CD14-positive monocyte (primary cell): Measurements from ENCODE around the gene ITGA5. TPM values are rescaled to one million over a fixed set of nuclear protein-coding genes. Genes with fewer than 3 reads are reported as not detected.

Experiments
- DNase-seq, 3 donors: peaks; one replicate each; pipeline ENCODE4 v3.0.0-alpha.2; 2011 to 2022
- H2AFZ ChIP-seq: 2 replicates; pipeline ENCODE4 v1.6.0; 2012; ENCODE audit warnings: mild to moderate bottlenecking, low read depth, low read length, inconsistent platforms; ENCODE audit not compliant: insufficient read depth, poor library complexity, severe bottlenecking
- H3K27ac ChIP-seq, 2 donors: 1 replicate in 1 of 2; 2 replicates in 1 of 2; pipeline ENCODE4 v1.5.1; 2012 to 2013; ENCODE audit warnings: low read length in 2 of 2, control low read depth in 1 of 2, inconsistent platforms in 1 of 2, low read depth in 1 of 2, mild to moderate bottlenecking in 1 of 2
- H3K27me3 ChIP-seq, 2 donors: one replicate each; pipeline versions ENCODE4 v1.6.0 to v1.6.1; 2011 to 2013; ENCODE audit warnings: low read length in 2 of 2; ENCODE audit not compliant: control insufficient read depth in 2 of 2, insufficient read depth in 2 of 2
- H3K36me3 ChIP-seq, 2 donors: replicated peaks in 1 of 2; 1 replicate in 1 of 2; 2 replicates in 1 of 2; pipeline versions ENCODE4 v1.5.1 to v1.6.1; 2012 to 2013; ENCODE audit warnings: low read length in 2 of 2, control low read depth in 1 of 2, inconsistent platforms in 1 of 2, mild to moderate bottlenecking in 1 of 2; ENCODE audit not compliant: insufficient read depth in 2 of 2, control insufficient read depth in 1 of 2
- H3K4me1 ChIP-seq, 2 donors: 1 replicate in 1 of 2; 2 replicates in 1 of 2; pipeline versions ENCODE4 v1.5.1 to v1.6.1; 2012 to 2013; ENCODE audit warnings: low read length in 2 of 2, control low read depth in 1 of 2, inconsistent platforms in 1 of 2, mild to moderate bottlenecking in 1 of 2, moderate library complexity in 1 of 2; ENCODE audit not compliant: insufficient read depth in 2 of 2, control insufficient read depth in 1 of 2
- H3K4me2 ChIP-seq: replicated peaks from 2 replicates; pipeline ENCODE3; 2012; ENCODE audit warnings: low read length, moderate library complexity, mild to moderate bottlenecking; ENCODE audit not compliant: poor library complexity, severe bottlenecking; ENCODE audit errors: extremely low read depth
- H3K4me3 ChIP-seq, 3 experiments: fragments of 200-600 bp in 1 of 3; sonication (generic) in 1 of 3; replicated peaks in 1 of 3; 1 replicate in 2 of 3; 2 replicates in 1 of 3; pipeline ENCODE4 v1.5.1; 2011 to 2013; ENCODE audit warnings: low read length in 3 of 3, mild to moderate bottlenecking in 3 of 3, control low read depth in 2 of 3, low read depth in 2 of 3, inconsistent platforms in 1 of 3, moderate library complexity in 1 of 3
- H3K79me2 ChIP-seq: 2 replicates; pipeline ENCODE4 v1.6.0; 2012; ENCODE audit warnings: mild to moderate bottlenecking, control low read depth, inconsistent platforms, low read length, moderate library complexity; ENCODE audit not compliant: insufficient read depth
- H3K9ac ChIP-seq: 2 replicates; pipeline ENCODE4 v1.6.0; 2017; ENCODE audit warnings: low read length, mild to moderate bottlenecking; ENCODE audit not compliant: insufficient read depth, poor library complexity, severe bottlenecking
- H3K9me3 ChIP-seq, 2 donors: replicated peaks in 1 of 2; 1 replicate in 1 of 2; 2 replicates in 1 of 2; pipeline versions ENCODE4 v1.5.1 to v1.6.1; 2012 to 2013; ENCODE audit warnings: low read length in 2 of 2, control low read depth in 1 of 2; ENCODE audit not compliant: control insufficient read depth in 1 of 2, insufficient read depth in 1 of 2
- H4K20me1 ChIP-seq: 2 replicates; pipeline ENCODE4 v1.6.0; 2012; ENCODE audit warnings: mild to moderate bottlenecking, low read length, control low read depth, moderate library complexity; ENCODE audit not compliant: insufficient read depth
- H3K27ac Mint-ChIP-seq, 7 donors: one replicate each; pipeline ENCODE4 v1.8.0; 2020; ENCODE audit warnings: mild to moderate bottlenecking in 7 of 7, mixed read lengths in 7 of 7, moderate library complexity in 6 of 7, inconsistent platforms in 2 of 7
- H3K27me3 Mint-ChIP-seq, 3 donors: one replicate each; pipeline ENCODE4 v1.8.0; 2021 to 2022; ENCODE audit warnings: low read depth in 3 of 3, mild to moderate bottlenecking in 3 of 3, mixed read lengths in 3 of 3, moderate library complexity in 3 of 3, inconsistent platforms in 1 of 3
- H3K36me3 Mint-ChIP-seq, 2 donors: one replicate each; pipeline ENCODE4 v1.8.0; 2020; ENCODE audit warnings: mixed read lengths in 2 of 2, inconsistent platforms in 1 of 2, mild to moderate bottlenecking in 1 of 2
- H3K4me1 Mint-ChIP-seq: one replicate; pipeline ENCODE4 v1.8.0; 2020; ENCODE audit warnings: mild to moderate bottlenecking, mixed read lengths
- H3K4me3 Mint-ChIP-seq, 2 donors: one replicate each; pipeline ENCODE4 v1.8.0; 2020; ENCODE audit warnings: mild to moderate bottlenecking in 2 of 2, mixed read lengths in 2 of 2, moderate library complexity in 1 of 2
- H3K9me3 Mint-ChIP-seq, 7 donors: one replicate each; pipeline ENCODE4 v1.8.0; 2020 to 2022; ENCODE audit warnings: mixed read lengths in 7 of 7, mild to moderate bottlenecking in 6 of 7, moderate library complexity in 6 of 7, inconsistent platforms in 2 of 7
- WGBS: methylation state at CpG from one replicate; pipeline ENCODE4 v1.1.5; 2013; ENCODE audit warnings: missing lambda C conversion rate; ENCODE audit not compliant: insufficient coverage; 5-methylcytosine and 5-hydroxymethylcytosine counted together
- intact Hi-C, 2 donors: fragments of 100-400 bp; cut with micrococcal nuclease; formaldehyde crosslinking; loops; one replicate each; pipeline versions ENCODE4 v1.15.0 to v1.15.1; 2023
- polyA plus RNA-seq, 3 donors: library from polyadenylated mRNA; depleted of rRNA in 1 of 3; unstranded in 2 of 3; stranded (reverse) in 1 of 3; fragments of 300-500 nt in 2 of 3; fragments of >200 nt in 1 of 3; fragmentation: Illumina TruSeq in 2 of 3; gene quantifications; 1 replicate in 2 of 3; 2 replicates in 1 of 3; pipeline ENCODE4 v1.2.3, GENCODE V29; 2012 to 2021
- TF ChIP-seq, protein P1 (sequence below): fragments of 200-600 bp; IDR thresholded peaks from one replicate; pipeline ENCODE4 v1.8.0; 2022; ENCODE audit warnings: antibody characterized with exemption, mild to moderate bottlenecking

Gene ITGA5
- polyA plus RNA-seq, 3 donors: 85.5 to 142 (median 99.4) TPM

DNA sequence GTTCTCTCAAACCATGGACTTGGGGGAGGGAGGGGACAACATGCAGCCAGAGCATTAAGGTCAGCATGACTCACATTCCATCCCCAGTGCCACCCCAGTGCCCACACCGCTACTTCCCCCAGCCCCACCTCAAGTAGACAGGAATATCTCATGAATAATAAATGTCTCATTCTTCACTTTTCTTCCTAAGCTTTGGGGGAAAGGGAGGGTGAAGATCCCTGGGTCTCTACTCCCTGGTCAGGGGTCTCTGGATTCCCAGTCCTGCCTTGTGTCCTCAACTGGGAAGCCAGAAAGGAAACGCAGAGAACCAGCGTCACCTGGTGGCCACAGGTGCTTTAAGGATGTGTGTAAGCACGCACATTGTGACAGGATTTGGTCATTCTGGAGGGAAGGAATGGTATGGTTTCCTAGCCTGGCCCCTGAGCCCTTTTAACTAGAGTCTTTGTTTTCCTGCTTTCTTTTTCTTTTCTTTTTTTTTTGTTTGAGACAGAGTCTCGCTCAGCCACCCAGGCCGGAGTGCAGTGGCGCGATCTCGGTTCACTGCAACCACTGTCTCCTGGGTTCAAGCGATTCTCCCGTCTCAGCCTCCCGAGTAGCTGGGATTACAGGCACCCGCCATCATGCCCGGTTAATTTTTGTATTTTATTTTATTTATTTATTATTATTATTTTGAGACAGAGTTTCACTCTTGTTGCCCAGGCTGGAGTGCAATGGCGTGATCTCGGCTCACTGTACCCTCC, 58.2 kb downstream of the ITGA5 start:
- TF ChIP-seq, protein P1, sequence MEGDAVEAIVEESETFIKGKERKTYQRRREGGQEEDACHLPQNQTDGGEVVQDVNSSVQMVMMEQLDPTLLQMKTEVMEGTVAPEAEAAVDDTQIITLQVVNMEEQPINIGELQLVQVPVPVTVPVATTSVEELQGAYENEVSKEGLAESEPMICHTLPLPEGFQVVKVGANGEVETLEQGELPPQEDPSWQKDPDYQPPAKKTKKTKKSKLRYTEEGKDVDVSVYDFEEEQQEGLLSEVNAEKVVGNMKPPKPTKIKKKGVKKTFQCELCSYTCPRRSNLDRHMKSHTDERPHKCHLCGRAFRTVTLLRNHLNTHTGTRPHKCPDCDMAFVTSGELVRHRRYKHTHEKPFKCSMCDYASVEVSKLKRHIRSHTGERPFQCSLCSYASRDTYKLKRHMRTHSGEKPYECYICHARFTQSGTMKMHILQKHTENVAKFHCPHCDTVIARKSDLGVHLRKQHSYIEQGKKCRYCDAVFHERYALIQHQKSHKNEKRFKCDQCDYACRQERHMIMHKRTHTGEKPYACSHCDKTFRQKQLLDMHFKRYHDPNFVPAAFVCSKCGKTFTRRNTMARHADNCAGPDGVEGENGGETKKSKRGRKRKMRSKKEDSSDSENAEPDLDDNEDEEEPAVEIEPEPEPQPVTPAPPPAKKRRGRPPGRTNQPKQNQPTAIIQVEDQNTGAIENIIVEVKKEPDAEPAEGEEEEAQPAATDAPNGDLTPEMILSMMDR: no peak
- Mint-ChIP-seq H3K4me3 (peak overlapping the region in 1 of 2 donors; percentile 60), H3K9me3 (no peaks in the 10 kb centered on the region), H3K27ac (peak overlapping the region in 1 of 7 donors; percentile 76), H3K27me3 (peaks cover 0 to 2% (median 0%) of the 10 kb centered on the region in 3 donors), H3K4me1 (peaks cover 45% of the 10 kb centered on the region), H3K36me3 (peaks cover 0 to 2% of the 10 kb centered on the region in 2 donors)
- Histone ChIP-seq H4K20me1 (no peaks in the 10 kb centered on the region), H3K9ac (peak overlapping the region; percentile 97), H2AFZ (no peak overlapping the region), H3K36me3 (no peaks in the 10 kb centered on the region), H3K9me3 (no peaks in the 10 kb centered on the region), H3K27me3 (no peaks in the 10 kb centered on the region), H3K4me1 (peaks cover 68 to 72% of the 10 kb centered on the region in 2 donors), H3K4me2 (peak overlapping the region; percentile 94), H3K4me3 (no peak overlapping the region), H3K79me2 (peaks cover 21% of the 10 kb centered on the region), H3K27ac (peak overlapping the region; percentile 89 to 99)
- 25% methylated on average over 4 of the region's 16 CpGs for WGBS
- DNase-seq: peak; percentile 88 to 93 (median 89)
- intact Hi-C loops: no loop called here

DNA sequence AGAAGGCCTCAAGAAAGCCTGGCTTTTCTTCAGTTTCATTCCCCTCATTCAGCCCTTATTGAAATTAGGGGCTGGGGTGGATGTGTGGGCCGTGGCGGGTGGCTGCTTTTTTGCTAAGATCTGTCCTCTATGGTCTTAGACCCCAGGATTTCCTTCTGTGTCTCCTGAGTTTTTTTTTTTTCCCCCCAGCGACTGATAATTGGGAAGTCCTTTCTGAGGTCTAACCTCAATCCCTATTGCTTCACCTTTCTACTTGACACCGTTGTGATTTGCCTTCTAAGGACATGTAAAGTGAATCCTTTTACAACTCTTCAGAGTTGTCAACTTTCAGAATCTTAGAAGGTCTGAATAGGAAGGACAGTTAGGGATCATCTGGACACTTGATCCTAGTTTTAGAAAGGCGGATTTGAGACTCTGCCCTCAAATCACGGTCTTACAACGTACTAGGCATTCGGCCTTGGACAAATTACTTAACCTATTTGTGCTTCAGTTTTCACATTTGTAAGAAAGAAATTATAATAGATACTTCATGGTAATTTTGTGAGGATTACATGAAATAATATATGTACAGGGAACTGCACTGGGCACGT, 59.2 kb downstream of the ITGA5 start:
- peak overlapping the region; percentile 94 for H3K4me2 ChIP-seq
- Mint-ChIP-seq H3K36me3 (peaks cover 5 to 12% of the 10 kb centered on the region in 2 donors), H3K27ac (no peak overlapping the region), H3K9me3 (no peaks in the 10 kb centered on the region), H3K4me1 (peaks cover 40% of the 10 kb centered on the region), H3K27me3 (peaks cover 0 to 2% (median 1%) of the 10 kb centered on the region in 3 donors), H3K4me3 (peak overlapping the region in 1 of 2 donors; percentile 60)
- TF ChIP-seq, protein P1: no peak
- no peaks in the 10 kb centered on the region for H3K9me3 ChIP-seq
- H4K20me1 ChIP-seq: no peaks in the 10 kb centered on the region
- H3K9ac ChIP-seq: peak overlapping the region; percentile 97
- H3K36me3 ChIP-seq: no peaks in the 10 kb centered on the region
- peak overlapping the region; percentile 42 to 86 (median 70) for H3K4me3 ChIP-seq
- H2AFZ ChIP-seq: no peak overlapping the region
- DNase-seq: peak in 2 of 3 donors; percentile 80
- intact Hi-C loops: no loop called here
- H3K4me1 ChIP-seq: peaks cover 57 to 66% of the 10 kb centered on the region in 2 donors
- peak overlapping the region; percentile 89 to 99 for H3K27ac ChIP-seq
- H3K27me3 ChIP-seq: no peaks in the 10 kb centered on the region
- no CpG with 5 or more reads among the region's 9 CpGs for WGBS
- peaks cover 21% of the 10 kb centered on the region for H3K79me2 ChIP-seq
